Kidney (tissue), 14 donors: ENCODE results near the gene ADARB1. TPM values are rescaled to one million over a fixed set of nuclear protein-coding genes. Genes with fewer than 3 reads are reported as not detected.
A peak's percentile ranks its signal among the peaks of the same experiment; 100 is the strongest.

Experiments
- DNase-seq, 5 donors: peaks; one replicate each; pipeline ENCODE4 v3.0.0-alpha.2; 2013 to 2020
- FAIRE-seq: peaks from 2 replicates; lab custom pipeline; 2012; peaks lifted over from hg19 to GRCh38; lab: Jason Lieb, UNC
- H3K27ac ChIP-seq, 2 donors: one replicate each; pipeline ENCODE4 v1.7.0; 2013; ENCODE audit warnings: low read depth in 2 of 2, low read length in 2 of 2, inconsistent platforms in 1 of 2
- H3K27me3 ChIP-seq: one replicate; pipeline ENCODE4 v1.7.1; 2013; ENCODE audit warnings: low read length, inconsistent platforms; ENCODE audit not compliant: control insufficient read depth, insufficient read depth
- H3K36me3 ChIP-seq, 3 donors: one replicate each; pipeline versions ENCODE4 v1.7.0 to v1.7.1; 2013; ENCODE audit warnings: low read length in 3 of 3, control low read depth in 1 of 3, inconsistent platforms in 1 of 3; ENCODE audit not compliant: insufficient read depth in 3 of 3, control insufficient read depth in 2 of 3
- H3K4me1 ChIP-seq, 3 donors: one replicate each; pipeline versions ENCODE4 v1.7.0 to v1.7.1; 2013; ENCODE audit warnings: low read length in 3 of 3, inconsistent platforms in 1 of 3, low read depth in 1 of 3; ENCODE audit not compliant: control insufficient read depth in 2 of 3, insufficient read depth in 2 of 3
- H3K4me3 ChIP-seq, 3 donors: one replicate each; pipeline versions ENCODE4 v1.7.0 to v1.8.1; 2013; ENCODE audit warnings: low read length in 3 of 3, control low read depth in 1 of 3, inconsistent platforms in 1 of 3
- H3K9ac ChIP-seq, 3 donors: one replicate each; pipeline versions ENCODE4 v1.7.0 to v1.7.1; 2013; ENCODE audit warnings: low read length in 3 of 3, control low read depth in 1 of 3, inconsistent platforms in 1 of 3
- H3K9me3 ChIP-seq, 3 donors: one replicate each; pipeline versions ENCODE4 v1.7.0 to v1.7.1; 2013; ENCODE audit warnings: low read length in 3 of 3, control low read depth in 1 of 3, inconsistent platforms in 1 of 3; ENCODE audit not compliant: control insufficient read depth in 2 of 3, insufficient read depth in 1 of 3
- CTCF ChIP-seq: IDR thresholded peaks from 3 replicates; pipeline ENCODE4 v1.5.1; 2012; ENCODE audit warnings: mild to moderate bottlenecking, moderate library complexity, borderline replicate concordance; ENCODE audit not compliant: insufficient read depth; ENCODE audit errors: extremely low read depth
- intact Hi-C: fragments of 100-400 bp; cut with DNase I; formaldehyde crosslinking; loops from one replicate; pipeline ENCODE4 v1.11.1; 2022
- polyA plus RNA-seq: library from polyadenylated mRNA; stranded (reverse); fragments of 350-450 nt; fragmentation: Illumina TruSeq; extraction: RNeasy Lipid Tissue Mini Kit (QIAGEN cat#74804); gene quantifications from one replicate; pipeline ENCODE4 v1.2.3, GENCODE V29; 2014; ENCODE audit warnings: low read depth, low replicate concordance; ENCODE audit not compliant: insufficient read depth
- total RNA-seq: library from RNA; stranded (reverse); fragmentation: NEBNext Ultra II Directional; extraction: Animal tissue kit (Norgen Biotek cat#: 25700); gene quantifications from one replicate; pipeline ENCODE4 v1.2.1, GENCODE V29; 2021
- donor health status: control.
- donor health status: control.
- donor health status: control.
- donor health status: control.
- donor health status: control.
- donor health status: DM: yes; HTN: yes; CAD: no.
- donor health status: Normal renal cell carcinoma (clear cell type).

Gene ADARB1
- total and polyA plus RNA-seq, 2 donors from 2014 or later, result 6.7 to 34.9 TPM

DNA sequence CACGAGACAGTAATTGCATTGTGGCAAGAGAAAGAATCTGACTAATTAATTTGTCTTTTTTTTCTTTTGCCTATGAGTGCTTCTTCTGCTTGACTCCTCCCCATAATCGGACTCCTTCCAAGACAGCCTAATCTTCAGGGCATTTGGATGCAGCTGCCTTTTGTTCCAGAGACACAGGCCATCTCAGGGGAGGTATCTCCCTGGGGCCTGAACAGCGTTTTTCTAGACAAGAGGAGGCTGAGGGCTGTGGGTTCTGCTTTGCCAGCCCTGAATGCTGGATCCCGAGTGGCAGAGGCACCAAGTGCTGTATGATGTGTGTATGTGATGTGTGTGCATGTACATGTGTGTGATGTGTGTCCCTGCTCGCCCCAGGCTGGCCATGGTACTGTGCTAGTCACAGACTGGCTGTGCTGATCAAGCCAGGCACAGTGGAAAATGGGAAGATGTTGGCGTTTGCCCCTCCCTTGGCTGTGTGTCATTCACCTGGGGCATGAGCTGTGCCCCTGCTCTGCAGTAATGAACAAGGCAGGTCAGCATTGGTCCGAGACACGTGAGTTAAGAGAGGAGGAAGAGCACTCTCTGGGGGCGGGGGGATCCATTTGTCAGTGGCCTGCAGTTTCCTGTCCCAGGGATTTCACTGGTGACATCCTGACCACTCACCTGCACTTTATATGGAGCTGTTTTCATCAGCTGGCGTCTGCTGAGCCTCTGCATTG lies 77.2 kb downstream of the ADARB1 start:
- FAIRE-seq (no peak), DNase-seq (no peak)
- Histone ChIP-seq H3K4me1 (no peaks in the 10 kb centered on the region), H3K27me3 (no peaks in the 10 kb centered on the region), H3K9ac (no peak overlapping the region), H3K27ac (no peak overlapping the region), H3K36me3 (no peaks in the 10 kb centered on the region), H3K9me3 (no peaks in the 10 kb centered on the region), H3K4me3 (no peak overlapping the region)
- intact Hi-C loops, result no loop called here
- no peak for TF ChIP-seq CTCF

- peak in 4 of 5 donors; percentile 65 to 76 (median 69) for DNase-seq
These were observed 77.9 kb downstream of the ADARB1 start for GRCh38 chr21:45152265-45152746.

DNA sequence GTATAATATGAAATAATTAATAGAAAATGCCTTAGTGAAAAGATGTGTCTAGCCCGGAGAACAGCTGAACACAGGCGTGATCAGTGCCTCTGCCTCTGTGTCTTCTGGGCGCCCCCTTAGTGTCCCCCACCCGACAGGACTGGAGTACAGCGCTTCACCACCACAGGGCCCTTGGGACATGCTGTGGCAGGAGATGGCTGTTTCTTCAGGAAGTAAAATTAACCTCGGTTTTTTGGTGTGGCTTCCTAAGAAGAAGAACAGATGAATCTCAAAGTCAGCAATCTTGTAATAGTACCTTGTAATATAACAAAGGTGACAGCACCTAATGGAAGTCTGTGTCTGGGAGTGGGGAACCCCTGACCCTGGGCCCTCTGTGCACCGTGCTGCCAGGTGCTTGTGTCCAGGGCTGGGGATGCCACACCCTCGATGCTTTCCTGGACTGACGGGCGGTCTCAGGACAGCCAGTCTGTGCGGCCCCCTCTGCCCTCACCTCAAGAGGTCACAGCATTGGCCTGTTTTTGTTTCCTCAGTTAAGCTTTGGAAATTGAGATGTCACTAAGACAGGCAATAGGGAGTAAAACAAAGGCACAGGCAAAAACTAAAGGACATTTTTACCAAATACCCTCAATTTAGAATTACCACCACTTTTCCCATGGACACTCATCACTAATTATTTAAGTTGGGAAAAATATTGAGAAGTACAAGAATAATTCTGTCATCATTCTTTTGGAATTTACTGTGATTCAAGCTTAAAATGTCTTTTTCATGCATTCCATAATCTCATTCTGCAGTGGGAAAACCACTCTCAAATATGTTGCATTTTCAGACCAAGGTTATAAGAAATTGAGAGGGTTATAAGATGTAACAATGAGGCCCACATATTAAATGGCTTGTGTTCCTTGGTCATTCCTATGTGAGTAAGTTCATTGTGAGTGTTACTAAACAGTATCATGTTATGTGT lies 79.3 kb downstream of the ADARB1 start:
- intact Hi-C loops, result no loop called here
- Histone ChIP-seq H3K27me3 (no peaks in the 10 kb centered on the region), H3K27ac (no peak overlapping the region), H3K4me1 (no peaks in the 10 kb centered on the region), H3K9me3 (no peaks in the 10 kb centered on the region), H3K36me3 (no peaks in the 10 kb centered on the region), H3K4me3 (no peak overlapping the region), H3K9ac (no peak overlapping the region)
- FAIRE-seq (no peak), DNase-seq (no peak)
- no peak for TF ChIP-seq CTCF

More at GRCh38 chr21:45152265-45152746, 77.9 kb downstream of the ADARB1 start:
- Histone ChIP-seq H3K9ac (no peak overlapping the region), H3K27ac (no peak overlapping the region), H3K36me3 (no peaks in the 10 kb centered on the region), H3K4me1 (no peaks in the 10 kb centered on the region), H3K9me3 (no peaks in the 10 kb centered on the region), H3K27me3 (no peaks in the 10 kb centered on the region), H3K4me3 (no peak overlapping the region)
- intact Hi-C loops, result no loop called here
- FAIRE-seq, result no peak
- peak; percentile 18 for TF ChIP-seq CTCF
